HCT116 (cell line): ENCODE results near the gene AKAP12. TPM values are rescaled to one million over a fixed set of nuclear protein-coding genes. Genes with fewer than 3 reads are reported as not detected.

ENCODE experiments used
- ATAC-seq: fragments of 200-7000 bp; cut with Tn5 transposase; 2 replicates; pipeline ENCODE4 v1.9.1; 2020; ENCODE audit warnings: mild to moderate bottlenecking, moderate library complexity
- BruUV-seq: library from RNA; stranded (reverse); fragments of 400-500 nt; replicated peaks from 2 replicates; lab custom pipeline; 2021; lab: Mats Ljungman, UMichigan
- CTCF ChIA-PET: fragments of 300-600 bp; sonication (Branson Sonifier 250); formaldehyde crosslinking; loops from one replicate; lab custom pipeline; 2021; ENCODE audit warnings: antibody characterized with exemption; lab: Charles Lee
- POLR2A ChIA-PET: fragments of 300-600, 350-600 bp; sonication (Branson Sonifier 250); formaldehyde crosslinking; loops from one replicate; lab custom pipeline; 2021; ENCODE audit warnings: antibody characterized with exemption; lab: Charles Lee
- RAD21 ChIA-PET, 2 experiments: fragments of 300-600 bp; sonication (Branson Sonifier 250); formaldehyde crosslinking; loops; one replicate each; lab custom pipeline; 2023; ENCODE audit warnings: low total read pairs in 2 of 2; ENCODE audit not compliant: uncharacterized antibody in 2 of 2, unreplicated experiment in 2 of 2, low non-redundant PET in 1 of 2; lab: Charles Lee
- DNase-seq: peaks from one replicate; pipeline ENCODE4 v3.0.0-alpha.2; 2010; ENCODE audit warnings: low read depth, low spot score
- H2AFZ ChIP-seq: fragments of 200-600 bp; shearing (Covaris generic), sonication (generic); 2 replicates; pipeline ENCODE4 v1.6.1; 2017; ENCODE audit warnings: low read depth, mixed run types, mixed read lengths, antibody characterized with exemption, low read length; ENCODE audit not compliant: poor library complexity, severe bottlenecking
- H3K27ac ChIP-seq: 2 replicates; pipeline ENCODE4 v1.5.1; 2012; ENCODE audit warnings: low read depth, low read length
- H3K27me3 ChIP-seq: fragments of 200-600 bp; sonication (generic); 2 replicates; pipeline ENCODE4 v1.6.1; 2016; ENCODE audit warnings: mixed run types, low read length, mixed read lengths; ENCODE audit not compliant: insufficient read depth
- H3K36me3 ChIP-seq, 2 experiments: fragments of 200-500 bp in 1 of 2; fragments of 200-600 bp in 1 of 2; sonication (Bioruptor generic) in 1 of 2; sonication (generic) in 1 of 2; 2 replicates each; pipeline versions ENCODE4 v1.5.1 to v1.6.1; 2014 to 2016; ENCODE audit warnings: low read length in 2 of 2, inconsistent platforms in 1 of 2, mixed read lengths in 1 of 2, mixed run types in 1 of 2; ENCODE audit not compliant: insufficient read depth in 2 of 2, control insufficient read depth in 1 of 2
- H3K4me1 ChIP-seq, 2 experiments: fragments of 200-600 bp in 1 of 2; sonication (generic) in 1 of 2; 2 replicates each; pipeline versions ENCODE4 v1.5.1 to v1.6.1; 2012 to 2017; ENCODE audit warnings: low read length in 2 of 2, inconsistent platforms in 1 of 2, mild to moderate bottlenecking in 1 of 2, mixed read lengths in 1 of 2, mixed run types in 1 of 2, moderate library complexity in 1 of 2; ENCODE audit not compliant: insufficient read depth in 2 of 2, control insufficient read depth in 1 of 2
- H3K4me2 ChIP-seq: fragments of 200-600 bp; sonication (generic); 2 replicates; pipeline ENCODE4 v1.6.1; 2017; ENCODE audit warnings: mixed run types, low read length, mixed read lengths
- H3K4me3 ChIP-seq, 2 experiments: fragments of 200-600 bp in 1 of 2; sonication (generic) in 1 of 2; replicated peaks in 1 of 2; 2 replicates each; pipeline ENCODE4 v1.5.1; 2011 to 2016; ENCODE audit warnings: low read length in 2 of 2, control low read depth in 1 of 2, low read depth in 1 of 2, mild to moderate bottlenecking in 1 of 2, mixed read lengths in 1 of 2, mixed run types in 1 of 2
- H3K79me2 ChIP-seq: fragments of 200-600 bp; sonication (generic); 2 replicates; pipeline ENCODE4 v1.6.1; 2017; ENCODE audit warnings: mild to moderate bottlenecking, mixed run types, low read length, moderate library complexity, mixed read lengths; ENCODE audit not compliant: insufficient read depth
- H3K9ac ChIP-seq: fragments of 200-600 bp; sonication (generic); 2 replicates; pipeline ENCODE4 v1.6.1; 2016; ENCODE audit warnings: low read length, mixed read lengths
- H3K9me2 ChIP-seq: fragments of 200-600 bp; sonication (generic), shearing (Covaris generic); 2 replicates; pipeline ENCODE4 v1.6.1; 2017; ENCODE audit warnings: mixed run types, mild to moderate bottlenecking, moderate library complexity; ENCODE audit not compliant: insufficient read depth
- H3K9me3 ChIP-seq, 2 experiments: fragments of 200-500 bp in 1 of 2; fragments of 200-600 bp in 1 of 2; sonication (Bioruptor generic) in 1 of 2; sonication (generic) in 1 of 2; 2 replicates each; pipeline ENCODE4 v1.6.1; 2014 to 2017; ENCODE audit warnings: low read length in 2 of 2, mixed read lengths in 2 of 2, inconsistent platforms in 1 of 2, low read depth in 1 of 2, mild to moderate bottlenecking in 1 of 2, mixed run types in 1 of 2, moderate library complexity in 1 of 2; ENCODE audit not compliant: control insufficient read depth in 1 of 2, insufficient read depth in 1 of 2
- H4K20me1 ChIP-seq: fragments of 200-600 bp; sonication (generic), shearing (Covaris generic); 2 replicates; pipeline ENCODE4 v1.6.1; 2017; ENCODE audit warnings: mixed run types, mild to moderate bottlenecking, moderate library complexity; ENCODE audit not compliant: insufficient read depth
- ATF3 ChIP-seq: IDR thresholded peaks from 2 replicates; pipeline ENCODE4 v1.6.1; 2012
- CBX3 ChIP-seq: IDR thresholded peaks from 2 replicates; pipeline ENCODE4 v1.6.1; 2012; ENCODE audit warnings: low read depth
- CEBPB ChIP-seq: IDR thresholded peaks from 2 replicates; pipeline ENCODE4 v1.6.1; 2012; ENCODE audit warnings: low read depth
- CTCF ChIP-seq, 3 experiments: fragments of 200-600 bp in 1 of 3; sonication (generic) in 1 of 3; IDR thresholded peaks in 2 of 3; conservative IDR thresholded peaks in 1 of 3; 2 replicates each; pipeline ENCODE4 v1.5.1; 2012 to 2017; ENCODE audit warnings: low read depth in 2 of 3, low read length in 2 of 3, antibody characterized with exemption in 1 of 3, borderline replicate concordance in 1 of 3, control low read depth in 1 of 3, mild to moderate bottlenecking in 1 of 3, mixed read lengths in 1 of 3, mixed run types in 1 of 3, moderate library complexity in 1 of 3; ENCODE audit not compliant: insufficient read depth in 1 of 3
- ELF1 ChIP-seq: IDR thresholded peaks from 2 replicates; pipeline ENCODE4 v1.6.1; 2012; ENCODE audit warnings: low read depth, borderline replicate concordance
- EZH2 ChIP-seq: fragments of 200-600 bp; sonication (generic); IDR thresholded peaks from 2 replicates; pipeline ENCODE4 v1.6.1; 2017; ENCODE audit warnings: antibody characterized with exemption, mixed run types
- EZH2phosphoT487 ChIP-seq: fragments of 200-600 bp; IDR thresholded peaks from 2 replicates; pipeline ENCODE4 v1.6.1; 2018; ENCODE audit warnings: antibody characterized with exemption, borderline replicate concordance
- JUND ChIP-seq: IDR thresholded peaks from 2 replicates; pipeline ENCODE4 v1.6.1; 2012
- MAX ChIP-seq: IDR thresholded peaks from 2 replicates; pipeline ENCODE4 v1.6.1; 2012
- POLR2A ChIP-seq: IDR thresholded peaks from 2 replicates; pipeline ENCODE4 v1.7.0; 2011; ENCODE audit warnings: borderline replicate concordance; ENCODE audit not compliant: insufficient read depth, insufficient read length; ENCODE audit errors: extremely low read depth
- POLR2AphosphoS5 ChIP-seq: IDR thresholded peaks from 2 replicates; pipeline ENCODE4 v1.6.1; 2011; ENCODE audit warnings: mild to moderate bottlenecking, low read depth, low read length, moderate library complexity
- RAD21 ChIP-seq: IDR thresholded peaks from 2 replicates; pipeline ENCODE4 v1.6.1; 2012; ENCODE audit warnings: low read depth, mild to moderate bottlenecking
- SP1 ChIP-seq: IDR thresholded peaks from 2 replicates; pipeline ENCODE4 v1.6.1; 2012; ENCODE audit warnings: low read depth
- TCF7L2 ChIP-seq: IDR thresholded peaks from 2 replicates; pipeline ENCODE4 v1.7.0; 2011; ENCODE audit warnings: borderline replicate concordance, inconsistent platforms; ENCODE audit not compliant: insufficient read depth, insufficient read length; ENCODE audit errors: extremely low read depth
- ZBTB33 ChIP-seq: IDR thresholded peaks from 2 replicates; pipeline ENCODE4 v1.6.1; 2011; ENCODE audit warnings: mild to moderate bottlenecking, low read length, moderate library complexity; ENCODE audit not compliant: insufficient replicate concordance; ENCODE audit errors: extremely low read depth
- ZFX ChIP-seq: fragments of 450-650 bp; IDR thresholded peaks from 2 replicates; pipeline ENCODE4 v1.6.1; 2017
- ZNF274 ChIP-seq: fragments of 200-500 bp; sonication (Bioruptor generic); IDR thresholded peaks from 2 replicates; pipeline ENCODE4 v1.6.1; 2014; ENCODE audit warnings: mild to moderate bottlenecking, low read depth, low read length, inconsistent platforms
- intact Hi-C: fragments of 100-400 bp; cut with micrococcal nuclease; formaldehyde crosslinking; loops from 2 replicates; pipeline ENCODE4 v1.10.0; 2022
- total RNA-seq: library from RNA; stranded (reverse); gene quantifications from one replicate; pipeline ENCODE4 v1.2.1, GENCODE V29; 2021; ENCODE audit not compliant: unreplicated experiment

AKAP12 gene
- total RNA-seq, 1 experiment from 2014 or later = 1,220 TPM

GRCh38 chr6:151309619-151310018, 69.9 kb downstream of the AKAP12 start (continued):
- no peak for TF ChIP-seq ZBTB33
- no peak for TF ChIP-seq CBX3
- no peak for TF ChIP-seq JUND
- no peak for TF ChIP-seq EZH2

GRCh38 chr6:151310279-151310678, 70.5 kb downstream of the AKAP12 start:
- CTCF ChIA-PET = no interaction called here
- Histone ChIP-seq H3K4me2 (no peak overlapping the region), H3K27ac (no peak overlapping the region), H2AFZ (no peak overlapping the region), H4K20me1 (no peaks in the 10 kb centered on the region), H3K9me3 (no peaks in the 10 kb centered on the region), H3K36me3 (peaks cover 0 to 11% of the 10 kb centered on the region in 2 experiments; a peak in 2 of 4 replicates), H3K4me1 (peaks cover 2 to 21% of the 10 kb centered on the region in 2 experiments; a peak in 2 of 4 replicates), H3K9ac (no peak overlapping the region), H3K79me2 (peaks cover 98% of the 10 kb centered on the region), H3K27me3 (no peaks in the 10 kb centered on the region), H3K4me3 (no peak overlapping the region), H3K9me2 (no peaks in the 10 kb centered on the region)
- TF ChIP-seq ZFX (no peak), EZH2 (no peak), CTCF (IDR thresholded peaks at IDR 0.05 in 2 of 3, conservative IDR thresholded peaks at IDR 0.05 in 1 of 3; ENCODE audit: borderline replicate concordance in 1 of 3, insufficient read depth in 1 of 3, low read depth in 2 of 3, low read length in 2 of 3) (no peak), ATF3 (no peak), JUND (no peak), RAD21 (no peak), POLR2AphosphoS5 (no peak), CEBPB (no peak), MAX (no peak), ZNF274 (no peak), ELF1 (no peak), TCF7L2 (no peak), EZH2phosphoT487 (no peak), POLR2A (no peak), ZBTB33 (no peak), SP1 (no peak)
- ATAC-seq (no peak), DNase-seq (no peak)
- RAD21 ChIA-PET = no interaction called here
- intact Hi-C loops = no loop called here
- no TSS peak for BruUV-seq
- POLR2A ChIA-PET = no interaction called here
